Superior temporal gyrus (tissue), 1 donor: ENCODE results near the gene PRR36.

Source experiments
- DNase-seq: peaks from one replicate; pipeline ENCODE4 v3.0.0-alpha.2; 2016; ENCODE audit errors: extremely low spot score

The PRR36 gene

GRCh38 chr19:7913652-7914051 is 39.5 kb upstream of the PRR36 start:
- DNase-seq = no peak

DNA sequence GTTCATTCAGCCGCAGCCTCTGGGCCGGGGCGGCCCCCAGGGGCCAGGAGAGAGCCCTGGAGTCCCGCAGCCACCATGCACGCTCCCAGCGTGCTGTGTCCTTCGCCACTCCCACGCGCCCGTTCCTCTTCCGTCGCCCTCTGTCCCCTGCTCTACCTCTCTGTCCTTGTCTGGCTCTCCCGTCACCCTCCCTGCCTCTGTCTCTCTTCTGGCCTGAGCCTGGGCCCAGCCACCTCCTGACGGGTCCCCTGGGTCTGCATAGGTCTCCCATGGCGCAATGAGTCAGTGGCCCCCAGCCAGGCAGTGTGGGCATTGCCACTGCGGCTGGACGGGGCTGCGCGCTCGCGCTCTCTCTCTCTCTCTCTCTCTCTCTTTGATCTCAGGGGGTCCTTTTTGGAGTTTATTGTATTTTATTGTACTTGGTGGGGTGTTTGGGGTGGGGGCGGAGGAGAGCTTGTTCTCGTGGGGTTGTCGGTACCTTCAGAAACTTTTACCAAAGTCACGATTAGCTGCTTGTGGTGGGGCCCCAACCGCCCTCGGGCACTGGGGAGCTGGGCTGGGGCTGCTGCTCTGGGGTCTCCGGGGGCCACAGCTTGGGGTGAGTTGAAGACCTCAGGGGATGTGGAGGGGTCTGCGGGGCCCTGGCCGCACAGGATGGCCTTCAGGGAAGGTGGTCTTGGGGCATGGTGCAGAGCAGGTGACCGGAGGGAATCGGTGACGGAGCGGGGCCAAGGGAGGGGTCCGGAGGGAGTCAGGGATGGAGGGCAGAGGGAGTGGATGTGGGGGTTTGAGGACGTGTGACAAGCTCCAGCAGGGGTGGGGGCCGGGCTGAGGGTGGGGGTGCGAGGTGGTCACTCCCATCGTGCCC is 38.7 kb upstream of the PRR36 start:
- DNase-seq = no peak

GRCh38 chr19:7912144-7912696 is 38.0 kb upstream of the PRR36 start:
- no peak for DNase-seq

DNA sequence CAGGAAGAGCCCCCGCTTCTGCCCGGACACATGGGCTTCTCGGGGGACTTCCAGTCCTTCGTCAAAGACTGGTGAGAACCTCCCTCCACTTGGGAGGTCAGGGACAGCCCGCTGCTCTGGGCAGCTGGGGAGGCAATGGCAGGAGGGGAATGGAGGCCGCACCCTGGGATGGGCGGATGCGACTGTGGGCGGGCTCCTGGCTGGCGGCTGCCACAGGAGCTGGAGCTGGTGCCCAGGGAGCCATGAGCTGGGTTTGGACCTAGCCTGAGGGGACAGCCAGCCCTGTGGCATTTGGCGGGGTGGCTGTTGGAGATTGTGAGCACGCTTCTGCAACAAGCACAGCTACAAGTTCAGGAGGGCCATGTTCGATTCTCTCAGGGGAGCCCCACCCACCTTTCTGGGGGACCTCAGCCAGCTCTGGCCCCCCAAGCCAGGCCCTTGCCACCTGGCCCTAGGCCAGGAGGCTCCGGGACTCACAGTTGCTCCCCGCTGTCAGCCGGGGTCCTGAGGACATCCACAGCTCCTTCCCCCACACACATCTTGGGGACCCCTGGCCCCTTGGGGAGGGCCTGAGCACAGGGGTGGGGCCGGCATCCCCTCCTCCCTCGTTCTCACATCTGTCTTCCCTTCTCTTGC is 37.4 kb upstream of the PRR36 start:
- no peak for DNase-seq

DNA sequence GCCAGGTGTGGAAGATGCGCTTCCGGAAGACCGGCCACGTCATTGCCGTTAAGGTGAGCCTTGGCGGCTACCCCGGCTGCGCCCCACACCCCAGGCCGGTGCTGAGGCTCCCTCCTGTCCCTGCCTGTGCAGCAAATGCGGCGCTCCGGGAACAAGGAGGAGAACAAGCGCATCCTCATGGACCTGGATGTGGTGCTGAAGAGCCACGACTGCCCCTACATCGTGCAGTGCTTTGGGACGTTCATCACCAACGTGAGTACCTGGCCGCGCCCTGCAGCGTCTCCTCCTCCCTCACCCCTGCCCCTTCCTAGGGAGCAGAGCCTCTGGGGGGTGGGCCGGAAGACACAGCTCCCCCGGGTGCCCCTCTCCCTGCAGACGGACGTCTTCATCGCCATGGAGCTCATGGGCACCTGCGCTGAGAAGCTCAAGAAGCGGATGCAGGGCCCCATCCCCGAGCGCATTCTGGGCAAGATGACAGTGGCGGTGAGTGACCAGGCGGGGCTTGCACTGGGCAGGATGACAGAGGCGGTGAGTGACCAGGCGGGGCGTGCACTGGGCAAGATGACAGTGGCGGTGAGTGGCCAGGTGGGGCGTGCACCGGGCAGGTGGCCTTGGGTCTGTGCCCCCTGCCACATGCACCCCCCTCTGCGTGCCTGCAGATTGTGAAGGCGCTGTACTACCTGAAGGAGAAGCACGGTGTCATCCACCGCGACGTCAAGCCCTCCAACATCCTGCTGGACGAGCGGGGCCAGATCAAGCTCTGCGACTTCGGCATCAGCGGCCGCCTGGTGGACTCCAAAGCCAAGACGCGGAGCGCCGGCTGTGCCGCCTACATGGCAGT is 36.4 kb upstream of the PRR36 start:
- no peak for DNase-seq

DNA sequence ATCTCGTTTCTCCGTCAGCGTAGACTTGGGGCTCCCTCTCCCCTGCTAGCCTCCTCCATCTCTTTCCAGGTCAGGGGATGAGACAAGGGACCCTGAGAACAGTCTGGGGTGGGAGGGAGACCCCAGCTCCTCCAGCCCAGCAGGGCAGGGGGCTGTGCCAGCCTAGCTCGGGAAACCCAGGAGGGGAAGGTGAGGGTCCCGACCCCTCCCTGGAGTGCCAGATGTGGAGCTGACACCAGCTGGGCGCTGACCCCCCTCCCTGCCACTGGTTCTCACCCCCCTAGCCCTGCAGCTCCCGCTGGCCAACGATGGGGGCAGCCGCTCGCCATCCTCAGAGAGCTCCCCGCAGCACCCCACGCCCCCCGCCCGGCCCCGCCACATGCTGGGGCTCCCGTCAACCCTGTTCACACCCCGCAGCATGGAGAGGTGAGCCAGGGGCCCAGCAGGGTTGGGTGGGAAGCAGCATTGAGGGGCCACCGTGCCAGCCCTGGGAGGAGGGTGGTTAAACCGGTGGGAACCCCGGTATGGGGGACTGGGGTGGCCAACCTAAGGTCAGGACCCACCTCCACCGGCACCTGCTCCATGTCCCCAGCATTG is 35.4 kb upstream of the PRR36 start:
- no peak for DNase-seq

- DNase-seq = no peak
Measured at GRCh38 chr19:7908742-7909461, 34.7 kb upstream of the PRR36 start.

GRCh38 chr19:7908078-7908699 is 34.0 kb upstream of the PRR36 start:
- no peak for DNase-seq

DNA sequence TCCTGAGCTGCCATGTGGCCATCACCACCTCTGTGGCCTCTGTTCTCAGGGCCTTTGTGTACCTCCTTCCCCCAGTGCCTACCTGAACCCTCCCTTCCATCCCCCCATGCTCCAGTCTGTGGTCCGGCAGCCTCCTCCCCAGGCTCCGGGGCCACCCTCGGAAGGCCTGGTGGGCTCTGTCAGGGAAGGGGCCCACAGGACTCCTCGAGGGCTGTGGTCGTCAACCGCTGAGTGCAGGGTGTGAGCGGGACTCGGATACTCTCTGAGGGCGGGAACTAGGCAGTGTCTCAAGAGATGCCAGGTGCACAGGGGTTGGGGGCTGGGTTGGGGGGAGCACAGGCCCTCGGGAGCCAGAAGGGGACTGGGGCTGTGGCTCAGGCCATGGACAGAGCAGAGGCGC is 33.4 kb upstream of the PRR36 start:
- no peak for DNase-seq

DNA sequence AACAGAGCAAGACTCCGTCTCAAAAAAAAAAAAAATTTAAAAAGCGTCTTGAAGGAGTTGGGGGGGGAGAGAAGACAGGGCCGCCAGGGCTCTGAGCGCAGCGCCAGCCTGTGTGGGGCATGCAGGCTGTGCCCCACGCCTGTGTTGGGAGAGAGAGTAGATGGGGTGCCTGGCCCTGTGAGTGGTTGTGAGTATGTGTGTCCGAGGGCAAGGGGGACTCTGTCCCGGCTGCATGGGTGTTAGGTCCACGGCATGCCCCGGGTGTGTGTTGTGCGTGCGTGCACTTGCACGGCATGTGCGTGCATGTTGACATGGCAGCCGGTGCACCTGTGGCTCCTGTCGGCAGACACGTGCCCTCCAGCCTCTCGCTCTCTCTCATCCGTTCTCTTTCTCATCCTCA is 32.9 kb upstream of the PRR36 start:
- no peak for DNase-seq

GRCh38 chr19:7905859-7906258 is 31.7 kb upstream of the PRR36 start:
- DNase-seq = no peak

- DNase-seq = no peak
Measured at GRCh38 chr19:7905268-7905667, 31.1 kb upstream of the PRR36 start.

DNA sequence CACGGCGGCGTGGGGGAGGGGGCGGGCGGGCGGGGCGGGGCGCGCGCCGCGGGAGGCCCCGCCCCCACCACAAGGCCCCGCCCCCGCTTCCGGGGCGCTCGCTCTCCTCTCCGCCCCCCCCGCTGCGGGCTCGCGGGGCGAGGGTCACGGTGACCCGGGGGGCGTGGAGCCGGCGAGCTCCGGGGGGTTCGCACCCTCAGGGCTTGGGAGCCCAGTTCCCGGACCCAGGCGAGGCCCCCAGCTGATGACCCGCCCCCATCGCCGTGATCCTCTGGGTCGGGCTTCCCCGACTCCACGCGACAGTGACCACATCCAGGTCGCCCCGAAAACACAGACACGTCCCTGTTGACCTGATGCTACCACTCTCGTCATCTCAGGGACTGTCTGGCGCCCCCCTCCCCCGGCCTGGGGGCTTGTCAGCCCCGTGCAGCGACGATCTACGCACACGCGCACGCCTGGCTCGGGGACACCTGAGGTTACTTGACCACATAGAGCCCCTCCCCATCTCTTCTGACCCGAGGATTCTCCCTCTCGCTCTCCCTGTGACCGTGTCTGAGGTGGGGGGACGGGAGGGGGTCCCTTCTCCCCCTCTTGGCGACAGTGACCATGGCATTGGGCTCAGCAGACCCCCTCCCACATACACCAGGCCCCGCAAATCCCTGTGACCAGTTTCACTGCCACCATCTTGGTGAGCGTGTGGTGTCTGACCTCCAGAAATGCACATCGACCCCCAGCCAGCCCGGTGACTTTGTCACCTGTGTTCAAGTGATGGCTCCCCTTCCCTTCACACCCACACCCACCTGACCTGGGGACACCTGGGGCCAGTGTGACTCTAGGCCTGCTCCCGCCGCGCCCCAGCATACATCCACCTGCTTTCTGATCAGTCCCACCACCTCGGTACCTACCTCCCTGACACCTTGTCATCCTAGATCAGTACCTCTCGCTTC is 30.2 kb upstream of the PRR36 start:
- DNase-seq = no peak

- DNase-seq = peak; percentile 99
Measured at GRCh38 chr19:7903244-7904073, 29.3 kb upstream of the PRR36 start, which contains the start of gene MAP2K7. Gene MAP2K7, plus strand, starts transcription at chr19:7903877. Its CDS starts 68 bp downstream, at chr19:7903945.

- DNase-seq = no peak
Measured at GRCh38 chr19:7902796-7903243, 28.6 kb upstream of the PRR36 start.

- no peak for DNase-seq
Measured at GRCh38 chr19:7901337-7901736, 27.1 kb upstream of the PRR36 start.

DNA sequence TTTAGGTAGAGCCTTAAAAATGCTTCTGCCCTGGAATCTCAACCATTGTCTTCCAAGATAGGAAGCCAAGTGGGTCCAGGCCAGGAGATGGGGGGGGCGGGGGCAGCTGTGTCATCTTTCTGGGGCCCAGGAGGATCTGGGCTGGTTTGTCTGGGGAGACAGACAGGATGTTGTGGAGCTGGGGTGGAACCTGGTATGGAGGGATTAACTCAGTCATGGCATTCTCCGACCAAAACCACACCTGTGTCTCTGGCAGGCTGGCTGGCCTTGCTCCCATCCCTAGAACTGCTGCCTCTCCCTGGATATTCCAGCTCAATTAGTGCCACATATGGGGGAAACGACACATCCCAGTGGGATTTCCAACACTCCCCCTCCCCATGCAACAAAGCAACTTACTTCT is 26.7 kb upstream of the PRR36 start:
- no peak for DNase-seq

DNA sequence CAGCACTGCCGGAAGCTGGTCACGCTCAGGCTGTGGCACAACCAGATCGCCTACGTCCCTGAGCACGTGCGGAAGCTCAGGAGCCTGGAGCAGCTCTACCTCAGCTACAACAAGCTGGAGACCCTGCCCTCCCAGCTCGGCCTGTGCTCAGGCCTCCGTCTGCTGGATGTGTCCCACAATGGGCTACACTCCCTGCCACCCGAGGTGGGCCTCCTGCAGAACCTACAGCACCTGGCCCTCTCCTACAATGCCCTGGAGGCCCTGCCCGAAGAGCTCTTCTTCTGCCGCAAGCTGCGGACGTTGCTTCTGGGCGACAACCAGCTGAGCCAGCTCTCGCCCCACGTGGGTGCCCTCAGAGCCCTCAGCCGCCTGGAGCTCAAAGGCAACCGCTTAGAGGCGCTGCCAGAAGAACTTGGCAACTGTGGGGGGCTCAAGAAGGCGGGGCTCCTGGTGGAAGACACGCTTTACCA is 26.2 kb upstream of the PRR36 start:
- DNase-seq = no peak
